ENCODE results near the gene ACTL7B.

Gene ACTL7B

DNA sequence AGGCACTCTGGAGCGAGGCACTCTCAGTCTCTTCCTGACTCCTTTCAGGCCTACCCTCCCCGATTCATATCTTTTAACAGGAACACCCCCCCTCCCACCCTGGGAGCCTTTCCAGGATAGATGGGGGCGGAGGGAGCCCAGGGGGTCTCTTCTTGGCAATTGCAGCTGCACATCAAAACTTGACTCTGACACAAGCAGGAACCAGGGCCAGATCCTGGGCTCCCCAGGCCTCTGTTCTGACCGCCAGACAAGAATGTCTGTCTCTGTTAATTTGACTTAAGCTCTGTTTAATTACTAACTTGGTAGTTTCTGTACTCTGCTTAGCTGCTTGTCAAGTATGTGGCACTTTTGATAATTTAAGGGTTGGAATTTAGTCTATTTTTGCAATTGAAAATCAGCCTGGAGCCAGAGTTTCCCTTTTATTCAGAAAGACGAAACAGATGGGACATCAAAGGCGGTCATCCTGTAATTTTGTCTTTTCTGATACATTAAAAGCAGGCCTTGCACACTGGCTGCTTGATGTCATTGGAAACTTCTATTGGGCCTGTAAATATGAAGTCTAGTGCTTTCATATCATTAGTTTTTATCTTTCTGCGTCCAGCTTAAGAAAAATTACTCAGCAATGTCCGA, 43.3 kb downstream of the ACTL7B start:
- no peak overlapping the region for H3K27ac ChIP-seq
- no peak for DNase-seq (ENCODE audit: low read depth, low spot score)

DNA sequence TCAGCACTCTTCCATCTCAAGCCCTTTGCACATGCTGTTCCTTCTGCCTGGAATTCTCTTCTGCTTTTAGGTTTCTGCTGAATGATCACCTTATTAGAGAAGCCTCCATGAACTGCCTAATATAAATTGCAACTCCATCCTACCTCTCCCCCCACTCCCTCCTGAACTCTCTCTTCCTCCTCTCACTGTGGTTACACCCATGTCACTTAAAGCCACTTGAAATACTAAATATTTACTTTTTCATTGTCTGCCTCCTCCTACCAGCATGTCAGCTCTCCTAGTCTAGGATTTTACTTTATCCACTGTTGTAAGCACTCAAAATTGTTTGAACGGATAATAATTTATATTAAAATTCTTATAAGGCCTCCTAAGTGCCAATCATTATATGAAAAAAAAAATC, 43.8 kb downstream of the ACTL7B start:
- DNase-seq (ENCODE audit: low read depth, low spot score), result no peak
- H3K27ac ChIP-seq, result no peak overlapping the region

DNA sequence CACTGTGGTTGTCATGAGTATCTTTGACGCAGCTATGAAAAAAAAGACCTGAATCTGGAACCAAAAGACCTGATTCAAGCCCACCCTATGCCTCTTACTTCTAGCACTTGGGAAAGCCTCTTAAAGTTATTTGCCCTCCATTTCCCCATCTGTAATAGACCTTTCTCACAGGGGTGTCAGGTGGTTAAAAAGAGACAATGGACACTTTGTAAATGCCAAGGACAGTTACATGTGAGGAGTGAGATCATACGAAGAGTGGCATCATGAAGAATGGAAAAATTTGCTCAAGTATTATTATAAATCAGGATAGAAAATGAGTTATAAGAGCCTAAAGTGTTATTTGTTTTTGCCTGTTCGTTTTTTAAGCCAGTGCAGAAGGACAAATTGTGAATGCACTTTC, 46.5 kb downstream of the ACTL7B start:
- H3K27ac ChIP-seq, result no peak overlapping the region
- no peak for DNase-seq (ENCODE audit: low read depth, low spot score)
